ENCODE measurements around the gene GCDH.
"Not testable (repeated sequence)": the region's sequence is repeated elsewhere in the genome, so short reads cannot be mapped to it uniquely, and the experiment has no call there.

The GCDH gene

GRCh38 chr19:12872941-12873890 lies 17.7 kb upstream of the GCDH start:
- DNase-seq: peak; percentile 36

GRCh38 chr19:12873891-12874745 lies 16.8 kb upstream of the GCDH start:
- no peak for DNase-seq

- DNase-seq: no peak
Measured at GRCh38 chr19:12875086-12875485, 15.9 kb upstream of the GCDH start.

GRCh38 chr19:12880551-12881171 lies 10.3 kb upstream of the GCDH start:
- no peak for DNase-seq

GRCh38 chr19:12881172-12881808 lies 9.7 kb upstream of the GCDH start, which contains the start of gene DNASE2:
Gene DNASE2, minus strand, starts transcription at chr19:12881449. Its CDS starts 74 bp downstream, at chr19:12881375.
- DNase-seq: peak; percentile 88

GRCh38 chr19:12882589-12882988 lies 8.4 kb upstream of the GCDH start:
- no peak for DNase-seq

- no peak for DNase-seq
Measured at GRCh38 chr19:12884202-12884601, 6.8 kb upstream of the GCDH start.

- DNase-seq: no peak
Measured at GRCh38 chr19:12884627-12884925, 6.4 kb upstream of the GCDH start.

GRCh38 chr19:12884926-12885748 lies 5.8 kb upstream of the GCDH start:
- peak; percentile 19 for DNase-seq

GRCh38 chr19:12885749-12886650 lies 5.0 kb upstream of the GCDH start:
- no peak for DNase-seq

- DNase-seq: no peak
Measured at GRCh38 chr19:12886651-12886968, 4.3 kb upstream of the GCDH start.

- no peak for DNase-seq
Measured at GRCh38 chr19:12886969-12887747, 3.8 kb upstream of the GCDH start, which contains the start of gene KLF1. Gene KLF1, minus strand, starts transcription at chr19:12887201. Its CDS starts 61 bp downstream, at chr19:12887140.

- no peak for DNase-seq
Measured at GRCh38 chr19:12888006-12888603, 2.9 kb upstream of the GCDH start.

- not testable (repeated sequence) for DNase-seq
Measured at GRCh38 chr19:12890299-12890786, 617 bp upstream of the GCDH start.

- DNase-seq: no peak
Measured at GRCh38 chr19:12891553-12892021, 627 bp downstream of the GCDH start.

- no peak for DNase-seq
Measured at GRCh38 chr19:12893582-12893981, 2.6 kb downstream of the GCDH start.

GRCh38 chr19:12896460-12896859 lies 5.5 kb downstream of the GCDH start:
- no peak for DNase-seq

- no peak for DNase-seq
Measured at GRCh38 chr19:12899891-12900518, 9.0 kb downstream of the GCDH start.

Measured in fibroblast of skin of abdomen (primary cell).